B cell (primary cell): ENCODE data around the gene ABLIM3. TPM values are rescaled to one million over a fixed set of nuclear protein-coding genes. Genes with fewer than 3 reads are reported as not detected.

ENCODE experiments used
- ATAC-seq: fragments of 200-7000 bp; cut with Tn5 transposase; one replicate; pipeline ENCODE4 v1.10.0; 2021; ENCODE audit warnings: low read depth, mild to moderate bottlenecking, moderate number of reproducible peaks, moderate library complexity
- CTCF ChIA-PET: fragments of 350-600 bp; sonication (Branson Sonifier 250); formaldehyde crosslinking; loops from one replicate; lab custom pipeline; 2021; ENCODE audit warnings: antibody characterized with exemption, inconsistent platforms; lab: Charles Lee
- POLR2A ChIA-PET: fragments of 350-600 bp; sonication (Branson Sonifier 250); formaldehyde crosslinking; loops from one replicate; lab custom pipeline; 2021; ENCODE audit warnings: antibody characterized with exemption; lab: Charles Lee
- DNase-seq: peaks from one replicate; pipeline ENCODE4 v3.0.0; 2013
- H2AFZ ChIP-seq: 2 replicates; pipeline ENCODE4 v1.6.1; 2012; ENCODE audit warnings: mild to moderate bottlenecking, low read depth, low read length; ENCODE audit not compliant: insufficient read depth, poor library complexity, severe bottlenecking
- H3K27ac ChIP-seq, 2 donors: 1 replicate in 1 of 2; 2 replicates in 1 of 2; pipeline ENCODE4 v1.5.1; 2012 to 2013; ENCODE audit warnings: low read length in 2 of 2, mild to moderate bottlenecking in 2 of 2, moderate library complexity in 1 of 2
- H3K27me3 ChIP-seq, 4 experiments: fragments of 200-600 bp in 1 of 4; sonication (generic) in 1 of 4; replicated peaks in 1 of 4; 1 replicate in 2 of 4; 2 replicates in 2 of 4; pipeline versions ENCODE4 v1.6.1 to v1.7.0; 2013 to 2016; ENCODE audit warnings: low read length in 3 of 4, mild to moderate bottlenecking in 2 of 4, mixed read lengths in 1 of 4, moderate library complexity in 1 of 4; ENCODE audit not compliant: insufficient read depth in 4 of 4, control insufficient read depth in 3 of 4; ENCODE audit errors: control extremely low read depth in 1 of 4
- H3K36me3 ChIP-seq, 2 experiments: replicated peaks in 1 of 2; 1 replicate in 1 of 2; 2 replicates in 1 of 2; pipeline versions ENCODE4 v1.6.1 to v1.7.1; 2013; ENCODE audit warnings: low read length in 1 of 2; ENCODE audit not compliant: insufficient read depth in 2 of 2, control insufficient read depth in 1 of 2; ENCODE audit errors: control extremely low read depth in 1 of 2, extremely low read depth in 1 of 2
- H3K4me1 ChIP-seq, 2 donors: fragments of 200-600 bp in 1 of 2; sonication (generic) in 1 of 2; 1 replicate in 1 of 2; 2 replicates in 1 of 2; pipeline versions ENCODE4 v1.5.1 to v1.6.1; 2013 to 2017; ENCODE audit warnings: low read length in 2 of 2; ENCODE audit not compliant: control insufficient read depth in 2 of 2, insufficient read depth in 2 of 2
- H3K4me2 ChIP-seq: replicated peaks from 2 replicates; pipeline ENCODE3; 2012; ENCODE audit warnings: mild to moderate bottlenecking, low read depth, low read length; ENCODE audit not compliant: poor library complexity, severe bottlenecking
- H3K4me3 ChIP-seq, 5 experiments: fragments of 200-600 bp in 1 of 5; sonication (generic) in 1 of 5; 1 replicate in 3 of 5; 2 replicates in 2 of 5; pipeline versions ENCODE4 v1.5.1 to v1.7.0; 2011 to 2016; ENCODE audit warnings: low read length in 4 of 5, mild to moderate bottlenecking in 4 of 5, low read depth in 2 of 5, control low read depth in 1 of 5, moderate library complexity in 1 of 5; ENCODE audit not compliant: insufficient read depth in 1 of 5; ENCODE audit errors: control extremely low read depth in 1 of 5, extremely low read depth in 1 of 5
- H3K79me2 ChIP-seq: fragments of 200-600 bp; sonication (generic); one replicate; pipeline ENCODE4 v1.6.0; 2016; ENCODE audit warnings: low read length; ENCODE audit not compliant: control insufficient read depth, insufficient read depth
- H3K9ac ChIP-seq: fragments of 200-600 bp; sonication (generic); 2 replicates; pipeline ENCODE4 v1.6.1; 2017; ENCODE audit warnings: mild to moderate bottlenecking, low read length, moderate library complexity
- H3K9me3 ChIP-seq, 3 donors: one replicate each; pipeline versions ENCODE4 v1.6.1 to v1.7.1; 2013; ENCODE audit warnings: low read length in 2 of 3; ENCODE audit not compliant: control insufficient read depth in 2 of 3, insufficient read depth in 1 of 3; ENCODE audit errors: control extremely low read depth in 1 of 3
- H4K20me1 ChIP-seq: 2 replicates; pipeline ENCODE4 v1.6.0; 2012; ENCODE audit warnings: mild to moderate bottlenecking, low read length; ENCODE audit not compliant: insufficient read depth, control insufficient read depth, poor library complexity, severe bottlenecking
- H3K27ac Mint-ChIP-seq: one replicate; pipeline ENCODE4 v1.8.0; 2021; ENCODE audit warnings: mixed read lengths
- H3K27me3 Mint-ChIP-seq: one replicate; pipeline ENCODE4 v1.8.0; 2021; ENCODE audit warnings: mixed read lengths
- H3K4me1 Mint-ChIP-seq: one replicate; pipeline ENCODE4 v1.8.0; 2021; ENCODE audit warnings: mixed read lengths
- H3K4me3 Mint-ChIP-seq: one replicate; pipeline ENCODE4 v1.8.0; 2021; ENCODE audit warnings: mixed read lengths
- H3K9me3 Mint-ChIP-seq: one replicate; pipeline ENCODE4 v1.8.0; 2022; ENCODE audit warnings: mixed read lengths; ENCODE audit not compliant: insufficient read depth
- CTCF ChIP-seq: fragments of 200-600 bp; IDR thresholded peaks from one replicate; pipeline ENCODE4 v1.8.0; 2022; ENCODE audit warnings: antibody characterized with exemption, mild to moderate bottlenecking
- EZH2 ChIP-seq: IDR thresholded peaks from 2 replicates; pipeline ENCODE4 v1.6.1; 2012; ENCODE audit warnings: borderline replicate concordance, low read depth, mild to moderate bottlenecking, moderate library complexity, low read length; ENCODE audit not compliant: insufficient read depth, poor library complexity, severe bottlenecking
- WGBS: methylation state at CpG from one replicate; pipeline ENCODE4 v1.1.5; 2013; ENCODE audit warnings: missing lambda C conversion rate; ENCODE audit not compliant: insufficient coverage; 5-methylcytosine and 5-hydroxymethylcytosine counted together
- intact Hi-C: fragments of 100-400 bp; cut with micrococcal nuclease; formaldehyde crosslinking; loops from one replicate; pipeline ENCODE4 v1.10.0; 2022
- polyA plus RNA-seq: library from polyadenylated mRNA; depleted of rRNA; stranded (reverse); fragments of >200 nt; gene quantifications from 2 replicates; pipeline ENCODE4 v1.2.3, GENCODE V29; 2012
- total RNA-seq, 2 donors: library from RNA; stranded (reverse); fragments of 120-200 nt in 1 of 2; gene quantifications; 1 replicate in 1 of 2; 2 replicates in 1 of 2; pipeline versions ENCODE4 v1.2.3 to v1.2.4, GENCODE V29; 2013 to 2022

ABLIM3 gene
- total and polyA plus RNA-seq, 2 donors (not counting 1 experiment from before 2014, with no cell fraction given), result not detected

GRCh38 chr5:149257131-149257530, 115.8 kb downstream of the ABLIM3 start:
- TF ChIP-seq EZH2 (no peak), CTCF (no peak)
- Mint-ChIP-seq H3K4me3 (no peak overlapping the region), H3K27ac (no peak overlapping the region), H3K27me3 (peaks cover 34% of the 10 kb centered on the region), H3K4me1 (no peaks in the 10 kb centered on the region), H3K9me3 (no peaks in the 10 kb centered on the region)
- Histone ChIP-seq H3K27me3 (peaks cover 0 to 8% (median 0%) of the 10 kb centered on the region in 4 experiments), H3K79me2 (no peaks in the 10 kb centered on the region), H3K9me3 (peaks cover 0 to 3% (median 0%) of the 10 kb centered on the region in 3 donors), H2AFZ (no peak overlapping the region), H3K4me1 (no peaks in the 10 kb centered on the region), H3K9ac (no peak overlapping the region), H3K27ac (no peak overlapping the region), H4K20me1 (no peaks in the 10 kb centered on the region), H3K4me3 (no peak overlapping the region), H3K36me3 (no peaks in the 10 kb centered on the region), H3K4me2 (no peak overlapping the region)
- ATAC-seq, result no peak
- no CpG with 5 or more reads among the region's 1 CpG for WGBS
- ChIA-PET CTCF (no interaction called here), POLR2A (no interaction called here)
- intact Hi-C loops, result no loop called here
- no peak for DNase-seq

DNA sequence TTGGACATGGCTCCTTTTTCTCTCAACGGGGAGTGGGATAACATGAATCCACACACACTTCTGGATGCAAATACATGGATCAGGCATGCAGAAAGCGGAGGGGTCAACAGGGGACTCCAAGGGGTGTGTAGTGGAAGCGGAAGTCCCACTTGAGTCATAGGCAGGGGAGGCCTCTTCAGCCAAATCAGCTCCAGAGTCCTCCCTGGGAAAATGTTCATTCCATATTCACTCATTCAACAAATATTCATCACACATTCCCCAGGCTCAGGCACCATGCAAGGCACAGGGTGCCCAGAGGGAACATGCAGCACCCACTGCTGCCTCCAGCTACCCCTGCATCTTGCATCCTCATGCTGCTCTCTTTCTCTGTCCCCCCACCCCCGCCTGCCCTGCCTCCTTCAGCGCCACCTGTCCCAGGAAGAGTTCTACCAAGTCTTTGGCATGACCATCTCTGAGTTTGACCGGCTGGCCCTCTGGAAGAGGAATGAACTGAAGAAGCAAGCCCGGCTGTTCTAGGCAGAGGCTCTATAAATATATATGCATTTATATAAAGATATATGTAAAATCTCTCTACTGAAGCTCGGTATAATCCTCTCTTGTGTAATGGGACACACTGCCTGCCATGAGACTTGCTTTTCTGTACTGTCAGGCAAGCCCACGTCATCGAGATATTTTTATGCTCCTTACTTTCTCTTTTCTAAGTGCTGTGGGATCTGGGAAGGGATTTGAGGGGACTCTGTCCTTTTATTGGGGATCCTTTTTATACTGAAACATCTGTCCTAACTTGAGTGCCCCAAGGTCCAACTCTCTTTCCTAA, 116.8 kb downstream of the ABLIM3 start:
- Mint-ChIP-seq H3K4me1 (no peaks in the 10 kb centered on the region), H3K27ac (no peak overlapping the region), H3K9me3 (no peaks in the 10 kb centered on the region), H3K27me3 (peaks cover 34% of the 10 kb centered on the region), H3K4me3 (no peak overlapping the region)
- Histone ChIP-seq H3K4me3 (no peak overlapping the region), H2AFZ (no peak overlapping the region), H3K4me2 (no peak overlapping the region), H3K27me3 (peaks cover 0 to 8% (median 0%) of the 10 kb centered on the region in 4 experiments), H3K9me3 (peaks cover 0 to 3% (median 0%) of the 10 kb centered on the region in 3 donors), H3K4me1 (no peaks in the 10 kb centered on the region), H3K9ac (no peak overlapping the region), H3K79me2 (no peaks in the 10 kb centered on the region), H4K20me1 (no peaks in the 10 kb centered on the region), H3K27ac (no peak overlapping the region), H3K36me3 (no peaks in the 10 kb centered on the region)
- ATAC-seq (no peak), DNase-seq (no peak)
- ChIA-PET POLR2A (no interaction called here), CTCF (no interaction called here)
- no peak for TF ChIP-seq CTCF
- intact Hi-C loops, result no loop called here
- WGBS, result 100% methylated on average over 3 of the region's 10 CpGs
